GM12891 (cell line): ENCODE data around the gene MOV10L1.

ENCODE experiments used
- POLR2A ChIP-seq: IDR thresholded peaks from 2 replicates; pipeline ENCODE4 v1.6.1; 2011; ENCODE audit warnings: low read depth, low read length, control low read depth
- POLR2AphosphoS5 ChIP-seq: IDR thresholded peaks from 2 replicates; pipeline ENCODE4 v1.6.1; 2011; ENCODE audit warnings: low read depth, low read length, control low read depth
- POU2F2 ChIP-seq: IDR thresholded peaks from 2 replicates; pipeline ENCODE4 v1.6.1; 2011; ENCODE audit warnings: low read depth, mild to moderate bottlenecking, control low read depth, low read length, moderate library complexity
- SPI1 ChIP-seq: IDR thresholded peaks from 2 replicates; pipeline ENCODE4 v1.6.1; 2011; ENCODE audit warnings: low read depth, low read length, control low read depth
- TAF1 ChIP-seq: IDR thresholded peaks from 2 replicates; pipeline ENCODE4 v1.6.1; 2011; ENCODE audit warnings: low read depth, low read length, control low read depth

DNA sequence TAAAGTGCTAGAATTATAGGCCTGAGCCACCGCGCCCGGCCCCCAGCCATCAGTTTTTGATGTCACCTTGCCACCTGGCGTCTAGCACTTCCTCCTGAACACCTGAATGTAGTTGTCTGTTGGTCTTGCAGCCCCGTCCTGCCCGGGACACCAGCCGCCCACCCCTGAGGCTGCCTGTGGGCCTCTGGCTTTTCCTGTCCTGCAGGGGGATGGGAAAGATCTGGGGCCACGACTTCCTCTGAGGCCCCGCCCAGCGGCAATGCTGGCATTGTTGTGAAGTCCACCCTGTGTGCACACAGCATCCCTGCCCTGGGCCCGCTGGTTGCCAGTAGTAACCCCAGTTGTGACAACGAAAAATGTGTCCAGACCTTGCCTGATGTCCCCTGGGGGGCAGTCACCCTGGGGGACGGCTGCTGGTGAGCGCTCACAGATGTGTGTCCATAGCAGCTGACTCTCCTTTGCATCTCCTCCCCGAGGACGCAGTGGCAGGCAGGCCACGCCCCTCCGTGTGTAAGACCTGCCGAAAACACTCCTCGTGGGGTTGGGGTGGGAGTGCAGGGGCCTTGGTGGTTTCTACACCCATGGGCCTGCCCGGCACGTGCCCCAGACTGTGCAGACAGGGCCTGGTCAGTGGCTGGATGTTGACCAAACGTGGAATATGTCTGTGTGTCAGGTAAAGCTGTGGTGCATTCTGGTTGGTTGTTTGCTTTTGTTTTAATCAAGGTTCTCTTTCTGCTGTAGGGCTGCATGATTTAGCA lies 117.8 kb downstream of the MOV10L1 start:
- TF ChIP-seq POLR2A (no peak), TAF1 (no peak), POU2F2 (no peak), POLR2AphosphoS5 (no peak), SPI1 (no peak)
